Esophagus squamous epithelium (tissue), 5 donors: Measurements from ENCODE around the gene HOXB6. TPM values are rescaled to one million over a fixed set of nuclear protein-coding genes. Genes with fewer than 3 reads are reported as not detected.

Source experiments
- DNase-seq: peaks from one replicate; lab custom pipeline; 2025; lab: John Stamatoyannopoulos, UW
- H3K27ac ChIP-seq, 4 donors: fragments of 200-600 bp; sonication (generic); one replicate each; pipeline ENCODE4 v1.5.1; 2016 to 2019; ENCODE audit warnings: mild to moderate bottlenecking in 1 of 4
- H3K27me3 ChIP-seq, 4 donors: fragments of 200-600 bp; sonication (generic); 1 replicate in 3 of 4; 2 replicates in 1 of 4; pipeline versions ENCODE4 v1.5.1 to v1.6.0; 2017 to 2021; ENCODE audit warnings: antibody characterized with exemption in 1 of 4
- H3K36me3 ChIP-seq, 3 donors: fragments of 200-600 bp; sonication (generic); one replicate each; pipeline ENCODE4 v1.5.1; 2016 to 2019
- H3K4me1 ChIP-seq, 3 donors: fragments of 200-600 bp; sonication (generic); one replicate each; pipeline ENCODE4 v1.5.1; 2017 to 2019
- H3K4me3 ChIP-seq, 4 donors: fragments of 200-600 bp; sonication (generic); 1 replicate in 3 of 4; 2 replicates in 1 of 4; pipeline ENCODE4 v1.5.1; 2016 to 2019; ENCODE audit warnings: mild to moderate bottlenecking in 2 of 4, moderate library complexity in 1 of 4
- H3K9me3 ChIP-seq, 3 donors: fragments of 200-600 bp; sonication (generic); one replicate each; pipeline ENCODE4 v1.5.1; 2016 to 2019
- CTCF ChIP-seq, 6 experiments: fragments of 450-650 bp in 4 of 6; fragments of 200-600 bp in 2 of 6; sonication (generic) in 2 of 6; IDR thresholded peaks; one replicate each; pipeline ENCODE4 v1.5.1; 2016 to 2019; ENCODE audit warnings: antibody characterized with exemption in 6 of 6, mild to moderate bottlenecking in 4 of 6, moderate library complexity in 4 of 6
- POLR2A ChIP-seq, 4 donors: fragments of 450-650 bp; IDR thresholded peaks; one replicate each; pipeline ENCODE4 v1.6.1; 2017; ENCODE audit warnings: antibody characterized with exemption in 4 of 4, mild to moderate bottlenecking in 4 of 4, moderate library complexity in 3 of 4
- WGBS, 2 donors: methylation state at CpG; one replicate each; pipeline ENCODE4 v1.1.5; 2018; 5-methylcytosine and 5-hydroxymethylcytosine counted together
- intact Hi-C: fragments of 100-400 bp; cut with DNase I; formaldehyde crosslinking; loops from one replicate; pipeline ENCODE4 v1.15.0; 2022
- total RNA-seq, 4 donors: library from RNA; depleted of rRNA; stranded (reverse); fragments of >200 nt; gene quantifications; one replicate each; pipeline ENCODE4 v1.1.0, GENCODE V29; 2016
- donor health status: DM: yes; HTN: yes; CAD: no.

HOXB6 gene
- total RNA-seq, 4 donors from 2014 or later, result 1.3 to 3.1 TPM; not detected in 2

DNA sequence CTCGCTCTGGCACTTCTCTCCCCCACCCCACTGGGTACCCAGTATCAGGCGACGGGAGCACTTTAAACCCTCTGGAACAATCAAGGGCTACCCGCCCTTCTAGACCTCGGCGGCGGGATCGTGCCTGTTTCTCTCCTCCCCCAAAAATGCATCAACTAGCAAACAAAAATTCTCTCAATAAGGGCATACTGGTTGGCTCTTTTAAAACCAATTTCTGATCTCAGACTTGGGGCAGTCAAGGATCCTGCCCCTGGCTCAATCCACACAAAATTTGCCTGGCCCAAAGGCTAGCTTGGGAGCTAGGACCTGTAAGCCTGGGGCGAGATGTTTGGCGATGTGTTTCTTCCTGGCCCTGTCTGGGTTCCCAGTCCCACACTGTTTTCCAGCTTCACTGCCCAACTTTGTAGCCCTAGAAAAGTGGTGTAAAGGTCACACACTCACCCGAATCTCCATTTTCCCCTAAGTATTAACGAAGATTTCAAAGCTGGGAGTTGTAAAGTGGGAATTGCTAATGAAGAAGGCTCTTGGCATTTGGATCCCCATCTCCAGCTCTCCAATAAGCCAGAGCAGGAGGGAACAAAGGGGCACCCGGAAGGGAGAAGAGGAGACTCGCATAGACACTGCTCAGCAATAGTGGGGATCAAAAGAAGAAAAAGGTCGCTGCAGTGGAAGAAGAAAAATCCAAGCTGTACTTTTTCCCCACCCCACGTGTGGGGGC is 45.5 kb downstream of the HOXB6 start:
- Histone ChIP-seq H3K27ac (peak overlapping the region; percentile 89 to 95 (median 92)), H3K4me1 (peaks cover 36 to 100% (median 80%) of the 10 kb centered on the region in 3 donors)

DNA sequence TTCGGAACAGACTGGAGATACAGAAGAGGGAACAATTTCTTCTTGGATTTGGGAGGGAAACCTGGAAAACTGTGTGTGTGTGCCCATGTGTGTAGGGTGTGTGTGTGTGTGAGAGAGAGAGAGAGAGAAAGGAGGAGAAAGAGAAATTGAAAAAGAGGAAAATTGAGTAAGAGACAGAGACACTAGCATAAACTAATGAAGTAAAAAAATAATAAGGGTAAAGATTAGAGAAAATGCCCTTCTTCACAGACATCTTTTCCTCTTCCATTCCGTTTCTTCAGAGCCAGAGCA is 46.0 kb downstream of the HOXB6 start:
- Histone ChIP-seq H3K36me3 (no peaks in the 10 kb centered on the region), H3K4me3 (peak overlapping the region; percentile 18 to 54 (median 38)), H3K4me1 (peaks cover 31 to 100% (median 80%) of the 10 kb centered on the region in 3 donors), H3K27me3 (peaks cover 0 to 71% (median 0%) of the 10 kb centered on the region in 4 donors), H3K9me3 (no peaks in the 10 kb centered on the region), H3K27ac (peak overlapping the region; percentile 89 to 95 (median 92))
- TF ChIP-seq CTCF (IDR thresholded peaks at IDR 0.05) (no peak), POLR2A (IDR thresholded peaks at IDR 0.05) (no peak)
- no peak for DNase-seq
- intact Hi-C loops, result no loop called here
- 52 to 66% methylated on average over 2 of the region's 2 CpGs for WGBS, 2 donors

More for the DNA sequence above, 45.5 kb downstream of the HOXB6 start:
- H3K4me3 ChIP-seq, result peak overlapping the region; percentile 18 to 54 (median 38)
- WGBS, 2 donors, result 56 to 57% methylated on average over 14 to 16 of the region's 16 CpGs
- no peak for TF ChIP-seq POLR2A (IDR thresholded peaks at IDR 0.05)
- no peak for TF ChIP-seq CTCF (IDR thresholded peaks at IDR 0.05)
- H3K9me3 ChIP-seq, result no peaks in the 10 kb centered on the region
- DNase-seq, result no peak
- intact Hi-C loops, result no loop called here
- H3K36me3 ChIP-seq, result no peaks in the 10 kb centered on the region
- peaks cover 0 to 71% (median 0%) of the 10 kb centered on the region in 4 donors for H3K27me3 ChIP-seq

DNA sequence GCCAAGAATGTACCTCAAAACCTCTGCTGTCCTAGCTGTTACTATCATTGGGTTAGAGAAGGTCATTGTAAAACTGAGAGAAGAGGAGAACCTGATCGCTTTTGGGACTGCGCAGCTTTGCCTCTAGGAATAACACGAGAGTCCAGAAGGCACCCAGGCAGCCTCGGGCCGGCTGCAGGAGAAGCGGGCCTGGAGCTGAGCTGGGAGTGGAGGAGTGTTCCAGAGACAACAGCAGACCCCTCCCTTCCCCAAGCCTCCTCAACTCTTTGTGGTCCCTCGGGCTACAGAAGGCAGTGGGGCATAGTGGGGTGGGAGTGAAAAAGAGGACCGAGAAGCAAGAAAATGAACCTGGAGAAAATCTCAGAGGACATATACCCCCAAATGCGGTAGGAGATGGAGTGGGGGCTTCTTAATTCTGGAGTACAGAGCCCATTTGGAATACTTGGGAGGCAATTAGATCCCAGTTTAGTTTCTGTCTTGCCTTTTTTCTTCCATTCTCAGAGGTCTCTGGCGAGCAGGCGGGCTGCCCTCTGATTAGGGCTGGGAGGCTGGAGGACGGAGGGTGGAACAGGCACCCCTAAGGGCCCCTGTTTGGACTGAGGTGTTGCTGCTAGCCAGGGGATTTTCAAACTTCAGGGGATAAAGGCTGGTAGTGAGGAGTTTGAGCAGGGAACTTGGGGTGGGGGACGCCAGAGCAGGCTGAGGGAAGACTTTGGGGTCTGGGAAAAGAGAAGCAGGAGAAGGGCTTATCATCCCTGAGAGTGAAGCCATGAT is 46.5 kb downstream of the HOXB6 start:
- Histone ChIP-seq H3K27ac (peak overlapping the region; percentile 89 to 95 (median 92)), H3K4me1 (peaks cover 29 to 100% (median 76%) of the 10 kb centered on the region in 3 donors), H3K27me3 (peaks cover 0 to 66% (median 0%) of the 10 kb centered on the region in 4 donors), H3K36me3 (no peaks in the 10 kb centered on the region), H3K4me3 (peak overlapping the region; percentile 18 to 54 (median 38)), H3K9me3 (no peaks in the 10 kb centered on the region)
- TF ChIP-seq CTCF (IDR thresholded peaks at IDR 0.05), result no peak
- TF ChIP-seq POLR2A (IDR thresholded peaks at IDR 0.05), result no peak
- intact Hi-C loops, result no loop called here
- no peak for DNase-seq
- WGBS, 2 donors, result 60 to 66% methylated on average over 6 to 12 of the region's 13 CpGs

DNA sequence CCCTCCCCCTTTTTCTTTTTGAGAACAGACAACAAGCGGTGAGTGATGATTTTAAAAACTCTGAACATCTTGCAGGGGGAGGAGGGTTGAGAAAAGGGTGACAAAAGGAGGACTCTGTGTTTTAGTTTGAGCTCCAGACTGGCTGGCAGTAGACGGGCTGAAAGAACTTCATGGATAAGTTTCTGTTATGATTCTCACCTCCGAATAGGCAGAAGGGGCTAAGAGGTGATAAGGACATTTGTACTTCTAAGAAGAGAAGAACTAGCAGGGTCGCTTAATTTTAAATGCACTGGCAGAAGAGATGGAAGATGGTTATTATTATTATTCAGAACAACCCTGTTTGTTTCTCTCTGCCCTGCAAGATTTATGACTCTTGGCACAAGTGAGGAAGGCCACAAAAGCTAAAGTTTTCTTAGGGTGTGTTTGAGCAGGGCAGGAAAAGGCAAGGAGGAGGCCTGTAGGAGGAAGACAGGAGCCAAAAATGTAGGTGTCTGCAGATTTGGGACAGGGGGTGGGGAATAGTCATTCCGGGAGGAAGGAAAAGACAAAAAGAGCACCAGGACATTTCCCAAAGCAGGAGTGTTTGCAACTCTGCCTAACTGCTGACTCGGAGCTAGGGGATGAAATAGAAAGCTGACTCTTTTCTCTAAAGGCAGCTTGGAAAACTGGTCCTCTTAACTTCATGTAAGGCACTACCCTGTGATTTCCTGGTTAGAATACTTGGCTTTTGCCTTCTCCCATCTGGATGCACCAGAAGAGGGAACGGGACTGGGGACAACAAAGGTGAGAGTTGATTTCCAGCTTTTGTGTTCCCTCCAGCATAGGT is 48.0 kb downstream of the HOXB6 start:
- intact Hi-C loops, result no loop called here
- peak overlapping the region; percentile 89 to 95 (median 92) for H3K27ac ChIP-seq
- H3K36me3 ChIP-seq, result peaks cover 0 to 5% (median 0%) of the 10 kb centered on the region in 3 donors
- peaks cover 23 to 100% (median 74%) of the 10 kb centered on the region in 3 donors for H3K4me1 ChIP-seq
- TF ChIP-seq POLR2A (IDR thresholded peaks at IDR 0.05) (no peak), CTCF (IDR thresholded peaks at IDR 0.05) (no peak)
- 31 to 33% methylated on average over 6 to 7 of the region's 7 CpGs for WGBS, 2 donors
- H3K9me3 ChIP-seq, result no peaks in the 10 kb centered on the region
- H3K4me3 ChIP-seq, result peak overlapping the region; percentile 18 to 54 (median 38)
- DNase-seq, result no peak
- H3K27me3 ChIP-seq, result peaks cover 0 to 65% (median 0%) of the 10 kb centered on the region in 4 donors
